ENCODE results near the gene ADAMTSL5. TPM values are rescaled to one million over a fixed set of nuclear protein-coding genes. Genes with fewer than 3 reads are reported as not detected.
"Not testable (repeated sequence)": the region's sequence is repeated elsewhere in the genome, so short reads cannot be mapped to it uniquely, and the experiment has no call there.

The ADAMTSL5 gene
- total RNA-seq, 1 experiment from 2014 or later: 1.6 TPM

DNA sequence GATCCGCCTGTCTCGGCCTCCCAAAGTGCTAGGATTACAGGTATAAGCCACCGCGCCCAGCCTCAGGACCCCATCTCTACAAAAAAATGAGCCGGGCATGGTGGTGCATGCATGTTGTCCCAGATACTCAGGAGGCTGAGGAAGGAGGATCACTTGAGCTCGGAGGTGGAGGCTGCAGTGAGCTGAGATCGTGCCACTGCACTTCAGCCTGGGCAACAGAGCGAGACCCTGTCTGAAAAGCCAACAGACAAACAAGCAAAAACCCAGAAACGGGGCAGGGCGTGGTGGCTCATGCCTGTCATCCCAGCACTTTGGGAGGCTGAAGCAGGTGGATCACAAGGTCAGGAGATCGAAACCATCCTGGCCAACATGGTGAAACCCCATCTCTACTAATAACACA lies 18.0 kb upstream of the ADAMTSL5 start:
- DNase-seq (ENCODE audit: low read depth): not testable (repeated sequence)

DNA sequence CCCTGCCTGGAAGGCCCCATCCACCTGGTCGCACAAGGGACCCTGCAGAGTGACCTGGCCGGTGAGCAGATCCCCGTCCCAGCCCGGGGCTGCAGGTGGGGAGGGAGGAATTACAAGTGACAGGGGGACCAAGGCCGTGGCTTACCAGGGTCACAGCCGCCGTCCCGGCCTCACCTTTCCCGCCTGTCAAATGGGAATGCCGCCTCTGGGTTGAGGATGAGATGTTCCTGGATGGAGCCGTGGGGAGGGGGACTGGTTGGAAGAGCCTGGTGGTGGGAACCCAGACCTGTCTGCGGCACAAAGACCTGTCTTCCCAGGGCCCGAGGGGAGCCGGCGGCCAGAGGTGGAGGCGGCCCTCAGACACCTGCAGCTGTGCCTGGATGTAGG lies 16.6 kb upstream of the ADAMTSL5 start:
- DNase-seq (ENCODE audit: low read depth): no peak

DNA sequence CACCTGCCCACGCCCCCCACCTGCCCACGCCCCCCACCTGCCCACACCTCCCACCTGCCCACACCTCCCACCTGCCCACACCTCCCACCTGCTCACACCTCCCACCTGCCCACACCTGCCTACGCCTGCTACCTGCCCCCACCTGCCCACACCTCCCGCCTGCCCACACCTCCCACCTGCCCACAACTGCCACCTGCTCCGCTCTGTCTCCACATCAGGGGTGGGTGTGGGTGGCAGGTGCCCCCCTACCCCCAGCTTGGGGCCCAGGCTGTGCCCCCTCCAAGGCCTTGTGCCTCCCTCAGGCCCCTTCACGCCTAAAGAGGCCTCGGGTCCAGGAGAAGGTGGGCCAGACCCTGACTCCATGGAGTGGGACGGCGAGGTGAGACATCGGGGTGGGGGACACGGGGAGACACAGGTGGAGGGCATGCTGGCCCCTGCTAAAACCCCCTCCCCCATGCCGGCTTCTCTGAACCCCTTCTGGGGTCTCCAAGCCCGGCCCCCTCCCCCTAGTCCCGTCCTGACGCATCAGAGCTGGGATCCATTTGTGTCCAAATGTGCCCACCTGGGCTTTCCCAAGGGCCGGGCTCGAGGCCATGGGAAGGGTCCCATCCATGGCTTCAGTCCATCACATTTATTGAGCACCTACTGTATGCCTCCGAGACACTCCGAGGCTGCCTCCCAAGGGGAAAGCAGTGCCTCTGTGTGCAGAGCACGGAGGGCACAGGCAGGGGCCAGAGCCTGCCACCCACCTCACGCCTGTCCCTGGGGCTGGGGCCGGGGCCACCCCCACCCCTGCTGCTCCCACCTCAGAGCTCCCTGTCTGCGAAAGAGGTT lies 16.0 kb upstream of the ADAMTSL5 start:
- DNase-seq (ENCODE audit: low read depth): no peak

DNA sequence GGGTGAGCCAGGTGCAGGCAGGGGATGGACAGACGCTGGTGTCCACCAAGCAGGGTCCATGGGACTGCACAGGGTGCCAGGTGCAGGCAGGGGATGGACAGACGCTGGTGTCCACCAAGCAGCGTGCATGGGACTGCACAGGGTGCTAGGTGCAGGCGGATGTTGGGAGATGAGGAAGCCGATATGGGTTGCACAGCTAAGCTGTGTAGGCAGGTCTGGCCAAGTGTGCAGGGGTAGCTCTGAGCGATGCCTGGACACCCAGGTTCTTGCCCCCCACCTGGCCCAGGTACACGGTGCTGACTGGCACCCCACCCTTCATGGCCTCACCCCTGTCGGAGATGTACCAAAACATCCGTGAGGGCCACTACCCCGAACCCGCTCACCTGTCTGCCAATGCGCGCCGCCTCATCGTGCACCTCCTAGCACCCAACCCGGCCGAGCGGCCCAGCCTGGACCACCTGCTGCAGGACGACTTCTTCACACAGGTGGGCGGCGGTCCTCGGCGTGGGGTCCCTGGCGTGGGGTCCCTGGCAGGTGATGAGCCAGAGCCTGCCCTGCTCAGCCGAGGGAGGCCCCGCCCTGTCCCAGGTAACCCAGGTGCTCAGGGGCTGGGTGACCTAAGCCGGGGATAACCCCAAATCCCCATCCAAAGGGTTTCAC lies 15.0 kb upstream of the ADAMTSL5 start:
- no peak for DNase-seq (ENCODE audit: low read depth)

DNA sequence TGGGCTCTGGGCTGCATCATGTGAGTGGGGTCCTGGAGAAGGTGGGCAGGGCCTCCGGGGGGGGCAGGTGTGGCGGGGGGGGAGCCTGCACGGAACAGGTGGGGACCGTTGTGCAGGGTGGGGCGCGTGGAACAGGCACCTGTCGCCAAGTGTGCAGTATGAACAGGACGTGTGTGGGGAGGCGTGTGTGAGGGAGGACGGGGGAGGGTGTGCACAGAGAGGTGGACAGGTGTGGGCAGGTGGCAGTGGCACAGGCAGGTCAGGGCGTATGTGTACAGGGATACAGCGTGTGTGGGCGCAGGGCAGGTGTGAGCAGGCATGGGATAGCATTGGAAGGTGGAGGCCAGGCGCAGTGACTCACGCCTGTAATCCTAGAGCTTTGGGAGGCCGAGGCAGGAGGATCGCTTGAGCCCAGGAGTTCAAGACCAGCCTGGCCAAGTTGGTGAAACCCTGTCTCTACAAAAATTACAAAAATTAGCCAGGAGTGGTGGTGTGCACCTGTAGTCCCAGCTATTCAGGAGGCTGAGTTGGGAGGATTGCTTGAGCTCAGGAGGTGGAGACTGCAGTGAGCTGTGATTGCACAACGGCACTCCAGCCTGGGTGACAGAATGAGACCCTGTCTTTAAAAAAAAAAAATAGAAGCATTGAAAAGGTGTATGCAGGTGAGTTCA lies 14.3 kb upstream of the ADAMTSL5 start:
- DNase-seq (ENCODE audit: low read depth): no peak

DNA sequence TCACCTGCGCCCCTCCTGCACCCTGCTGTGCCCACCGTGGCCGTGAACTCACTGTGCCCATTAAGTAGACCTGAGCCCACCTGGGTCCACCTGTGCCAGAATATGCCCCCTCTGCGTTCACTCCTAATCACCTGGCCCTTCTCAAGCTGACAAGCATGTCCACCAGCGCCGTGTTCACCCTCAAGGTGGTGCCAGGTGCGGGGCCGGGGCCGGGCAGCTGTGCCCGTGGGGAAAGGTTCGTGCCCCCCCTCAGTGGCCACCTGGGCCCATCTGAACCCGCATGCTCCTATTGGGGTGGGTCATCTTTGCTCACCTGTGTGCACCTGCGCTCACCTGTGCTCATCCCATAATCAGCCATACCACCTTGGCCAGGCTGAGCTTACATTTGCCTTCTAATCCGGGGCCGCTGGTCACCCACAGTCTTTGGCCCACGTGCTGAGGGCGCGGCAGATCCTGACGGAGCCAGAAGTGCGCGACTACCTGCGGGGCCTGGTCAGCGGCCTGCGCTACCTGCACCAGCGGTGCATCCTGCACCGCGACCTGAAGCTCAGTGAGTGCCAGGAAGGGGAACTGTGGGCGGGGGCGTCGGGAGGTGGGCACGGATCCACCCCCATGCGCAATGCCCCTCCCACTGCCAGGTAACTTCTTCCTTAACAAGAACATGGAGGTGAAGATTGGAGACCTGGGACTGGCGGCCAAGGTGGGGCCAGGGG lies 13.4 kb upstream of the ADAMTSL5 start:
- no peak for DNase-seq (ENCODE audit: low read depth)

DNA sequence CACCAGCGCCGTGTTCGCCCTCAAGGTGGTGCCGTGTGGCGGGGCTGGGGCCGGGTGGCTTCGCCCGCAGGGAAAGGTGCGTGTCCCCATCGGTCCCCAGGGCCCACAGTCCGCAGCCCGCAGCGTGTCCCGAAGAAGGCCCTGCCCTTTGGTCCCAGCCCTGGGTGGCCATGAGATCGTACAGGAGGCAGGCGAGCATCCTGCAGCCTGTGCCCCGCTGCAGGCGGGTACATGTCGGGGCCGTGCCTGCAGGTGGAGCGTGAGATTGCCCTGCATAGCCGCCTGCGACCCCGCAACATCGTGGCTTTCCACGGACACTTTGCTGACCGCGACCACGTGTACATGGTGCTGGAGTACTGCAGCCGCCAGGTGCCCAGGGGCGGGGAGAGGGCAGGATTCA lies 12.5 kb upstream of the ADAMTSL5 start:
- no peak for DNase-seq (ENCODE audit: low read depth)

DNA sequence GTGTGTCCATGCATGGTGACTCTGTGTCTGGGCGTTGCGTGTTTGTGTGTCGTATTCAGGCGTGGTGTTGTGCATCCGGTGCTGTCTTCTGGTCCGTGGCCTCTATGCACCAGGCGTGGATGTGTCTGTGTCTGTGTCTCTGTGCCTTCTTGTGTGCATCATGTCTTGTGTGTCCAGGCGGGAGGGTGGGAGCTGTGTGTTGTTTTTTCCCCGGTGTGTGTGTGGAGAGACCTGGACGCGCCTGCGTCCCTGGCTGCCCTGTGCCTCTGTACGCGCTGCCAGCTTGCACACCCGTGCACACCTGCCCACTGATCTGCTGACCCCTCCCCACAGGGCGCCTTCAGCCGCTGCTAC lies 12.1 kb upstream of the ADAMTSL5 start:
- DNase-seq (ENCODE audit: low read depth): no peak

DNA sequence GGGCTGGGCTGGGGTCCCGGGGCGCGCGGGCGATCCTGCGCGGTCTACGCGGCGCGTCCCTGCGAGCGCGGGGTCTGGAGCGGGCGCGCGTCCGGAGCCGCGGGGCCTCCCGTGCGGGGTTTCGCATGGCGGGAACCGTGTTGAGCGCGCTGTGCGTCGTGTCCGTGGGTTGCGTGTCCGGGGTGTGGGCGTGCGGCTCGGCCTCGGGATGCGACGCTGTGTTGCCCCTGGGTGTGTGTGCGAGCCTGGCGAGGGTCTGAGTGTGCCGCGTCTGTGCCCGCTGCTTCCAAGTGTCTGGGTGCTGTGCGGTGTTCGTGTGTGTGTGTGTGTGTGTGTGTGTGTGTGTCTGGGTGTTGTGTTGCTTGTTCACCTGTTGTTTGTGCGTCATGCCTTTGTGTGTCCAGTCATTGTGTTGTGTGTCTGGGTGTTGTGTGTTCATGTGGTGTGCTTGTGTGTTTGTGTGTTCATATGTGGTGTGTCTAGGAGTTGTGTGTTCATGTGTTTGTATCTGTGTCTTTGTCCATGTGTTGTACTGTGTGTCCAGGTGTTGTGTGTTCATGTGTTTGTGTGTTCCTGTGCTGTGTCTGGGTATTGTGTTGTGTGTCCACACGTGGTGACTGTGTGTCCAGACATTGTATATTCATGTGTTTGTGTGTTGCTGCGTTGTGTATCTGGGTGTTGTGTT lies 11.6 kb upstream of the ADAMTSL5 start:
- DNase-seq (ENCODE audit: low read depth): no peak

DNA sequence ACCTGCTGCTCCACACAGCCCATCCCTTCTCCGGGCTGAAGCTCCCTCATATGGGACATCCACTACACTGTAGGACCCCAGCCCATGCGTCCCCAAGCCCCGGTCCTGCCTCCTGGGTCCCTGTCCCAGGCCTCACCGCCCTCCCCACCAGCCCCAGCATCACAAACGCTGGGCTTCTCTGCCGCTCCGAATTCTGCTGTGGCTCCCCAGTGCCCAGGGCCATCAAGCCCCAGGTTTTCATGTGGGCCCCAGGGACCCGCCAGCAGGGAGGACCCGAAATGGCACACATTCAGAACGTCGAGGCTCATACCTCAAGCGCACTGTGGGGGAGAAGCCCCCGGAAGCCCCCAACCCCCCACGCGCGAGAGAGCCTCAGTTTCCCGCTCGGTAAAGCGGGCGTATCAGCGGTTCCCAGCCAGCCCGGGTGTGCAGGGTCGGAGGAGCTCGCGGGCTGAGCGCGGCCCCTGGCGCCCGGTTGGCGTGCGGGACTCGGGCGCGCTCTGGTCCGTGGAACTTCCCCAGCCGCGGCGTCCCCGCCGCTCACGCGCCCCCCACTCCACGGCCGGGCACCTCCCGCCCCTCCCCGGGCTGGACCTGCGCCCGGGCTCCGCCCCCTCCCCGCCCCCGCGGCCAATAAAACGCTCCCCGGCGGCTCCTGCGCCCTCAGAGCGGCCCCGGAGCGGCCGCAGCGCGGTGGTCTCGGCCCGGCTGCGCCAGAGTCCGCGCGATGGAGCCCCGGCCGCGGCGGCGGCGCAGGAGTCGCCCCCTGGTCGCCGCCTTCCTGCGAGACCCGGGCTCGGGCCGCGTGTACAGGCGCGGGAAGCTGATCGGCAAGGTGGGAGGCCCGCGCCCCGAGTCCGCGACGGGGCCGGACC lies 10.8 kb upstream of the ADAMTSL5 start, which contains the start of gene PLK5:
Gene PLK5 (plus strand): TSS at position 666 of the 875 bp plus-strand sequence. CDS start 2,920 bp downstream, outside the sequence.
- DNase-seq (ENCODE audit: low read depth): no peak

DNA sequence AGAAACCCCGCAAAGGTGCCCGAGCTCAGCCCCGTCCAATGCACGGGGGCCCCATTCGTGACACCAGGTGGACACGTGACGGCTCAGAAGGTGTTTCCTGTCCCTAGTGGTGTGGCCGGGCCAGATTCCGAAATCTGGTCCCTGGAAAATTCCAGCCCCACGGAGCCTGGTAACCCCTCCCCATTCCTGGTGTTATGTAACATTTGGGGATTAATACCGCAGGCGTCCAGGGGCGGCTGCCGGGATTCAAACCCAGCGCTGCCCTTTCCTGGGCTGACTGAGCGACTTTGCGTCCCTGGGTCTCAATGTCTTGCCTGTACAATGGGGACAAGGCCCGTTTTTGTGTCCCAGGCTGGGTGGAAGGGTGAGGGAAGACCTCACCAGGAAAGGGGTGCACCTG lies 10.0 kb upstream of the ADAMTSL5 start:
- DNase-seq (ENCODE audit: low read depth): no peak

DNA sequence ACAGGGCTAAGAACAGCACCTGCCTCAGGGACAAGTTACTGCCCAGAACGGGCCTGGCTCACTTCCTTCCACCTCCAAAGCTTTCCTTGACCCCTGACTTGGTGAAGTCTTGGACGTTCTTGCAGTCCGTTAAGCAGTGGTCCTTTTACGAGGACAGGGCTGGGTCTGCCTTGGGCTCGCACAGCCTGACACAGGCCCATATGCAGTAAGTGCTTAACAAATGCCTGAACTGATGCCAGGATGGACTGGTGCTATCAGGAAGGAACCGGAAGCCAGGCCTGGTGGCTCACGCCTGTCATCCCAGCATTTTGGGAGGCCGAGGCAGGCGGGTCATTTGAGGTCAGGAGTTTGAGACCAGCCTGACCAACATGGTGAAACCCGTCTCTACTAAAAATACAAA lies 9.2 kb upstream of the ADAMTSL5 start:
- no peak for DNase-seq (ENCODE audit: low read depth)

DNA sequence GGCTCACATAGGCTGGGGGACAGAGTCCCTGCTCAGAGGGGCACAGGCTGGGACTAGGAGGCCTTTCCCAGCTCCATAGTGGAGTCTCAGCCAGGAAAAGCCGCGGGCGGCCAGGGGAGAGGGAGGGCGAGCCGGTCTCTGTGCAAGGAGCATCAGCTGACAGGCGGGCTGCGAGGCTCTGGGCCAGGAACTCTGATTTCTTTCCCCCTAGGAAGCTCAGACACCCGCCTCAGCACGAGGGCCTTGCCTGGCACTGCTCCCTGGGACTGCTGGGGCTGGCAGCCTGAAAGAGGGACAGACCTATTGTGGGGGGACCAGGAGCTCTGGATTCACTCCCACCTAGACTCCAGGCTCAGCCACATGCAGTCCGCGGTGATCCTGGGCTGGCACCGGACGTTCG lies 8.8 kb upstream of the ADAMTSL5 start:
- peak; percentile 11 for DNase-seq (ENCODE audit: low read depth)

DNA sequence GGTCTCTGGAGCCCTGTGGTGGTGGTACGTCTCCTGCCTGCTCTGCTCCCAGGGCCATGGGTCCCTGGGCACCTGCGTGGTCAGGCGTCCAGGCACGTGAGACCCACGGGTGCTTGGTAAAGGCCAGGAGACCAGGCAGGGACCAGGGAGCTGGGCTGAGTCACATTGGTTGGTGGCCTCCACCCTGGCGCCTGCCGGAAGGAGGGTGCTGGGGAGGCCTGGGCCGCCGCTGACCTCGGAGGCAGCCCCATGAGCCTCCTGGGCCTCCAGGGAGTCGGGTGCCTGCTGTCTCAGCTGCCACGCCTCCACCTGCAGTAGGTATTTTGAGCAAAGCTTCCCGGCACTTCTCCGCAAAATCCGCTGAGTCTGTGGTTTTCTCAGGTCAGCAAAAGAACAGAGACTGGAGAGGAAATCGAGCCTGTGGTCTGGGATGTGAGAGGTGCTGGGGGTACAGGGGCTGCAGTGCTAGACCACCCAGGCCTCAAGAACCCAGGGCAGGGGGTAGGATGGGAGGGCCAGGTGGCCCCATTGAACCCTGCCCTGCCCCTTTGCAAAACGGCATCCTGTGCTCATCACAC lies 7.5 kb upstream of the ADAMTSL5 start:
- DNase-seq (ENCODE audit: low read depth): no peak

DNA sequence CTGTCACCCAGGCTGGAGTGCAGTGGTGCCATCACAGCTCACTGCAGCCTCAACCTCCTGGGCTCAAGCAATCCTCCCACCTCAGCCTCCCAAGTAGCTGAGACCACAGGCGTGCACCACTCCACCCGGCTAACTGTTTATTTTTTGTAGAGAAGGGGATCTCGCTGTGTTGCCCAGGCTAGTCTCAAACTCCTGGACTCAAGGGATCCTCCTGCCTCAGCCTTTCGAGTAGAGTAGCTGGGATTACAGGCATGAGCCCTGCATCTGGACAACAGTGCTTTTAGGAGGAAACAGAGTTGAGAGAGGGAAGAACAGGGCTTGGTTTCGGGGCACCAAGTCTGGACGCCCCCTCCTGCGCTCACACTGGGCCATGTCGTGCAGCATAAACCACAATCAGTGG lies 7.0 kb upstream of the ADAMTSL5 start:
- not testable (repeated sequence) for DNase-seq (ENCODE audit: low read depth)

DNA sequence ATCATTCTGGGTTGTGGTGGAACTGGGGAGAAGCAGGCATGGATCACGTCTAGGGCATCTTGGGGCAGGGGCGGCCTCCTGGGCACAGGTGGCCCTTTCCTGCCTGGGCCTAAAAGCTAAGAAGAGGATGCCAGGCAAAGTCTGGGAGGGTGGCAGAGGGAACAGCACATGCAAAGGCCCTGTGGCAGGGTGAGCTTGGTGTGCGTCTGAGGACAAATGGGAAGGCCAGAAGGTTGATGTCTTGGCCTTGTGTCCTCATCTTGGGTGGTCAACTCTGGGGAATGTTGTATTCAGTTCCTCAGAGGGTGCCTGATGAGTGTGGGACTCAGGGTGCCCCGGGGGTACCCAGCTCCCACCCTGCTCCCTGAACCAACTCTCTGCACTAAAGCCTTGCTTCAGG lies 5.7 kb upstream of the ADAMTSL5 start:
- no peak for DNase-seq (ENCODE audit: low read depth)

DNA sequence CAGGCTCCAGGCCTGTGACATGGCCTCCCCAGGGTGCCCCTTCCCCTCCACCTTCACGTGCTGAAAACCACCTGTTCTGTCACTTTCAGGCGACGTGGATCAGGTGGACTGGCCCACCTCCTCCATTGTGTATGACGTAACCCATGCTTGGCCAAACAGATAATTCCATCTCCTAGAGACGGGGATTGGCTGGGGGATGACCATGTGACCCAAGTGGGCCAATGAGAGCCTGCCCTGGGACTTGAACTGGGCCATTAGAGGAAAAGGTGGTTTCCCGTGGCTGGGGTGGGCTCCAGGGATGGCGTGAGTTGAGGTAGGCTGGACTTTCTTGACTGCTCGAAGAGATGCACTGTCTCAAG lies 3.6 kb upstream of the ADAMTSL5 start:
- no peak for DNase-seq (ENCODE audit: low read depth)

DNA sequence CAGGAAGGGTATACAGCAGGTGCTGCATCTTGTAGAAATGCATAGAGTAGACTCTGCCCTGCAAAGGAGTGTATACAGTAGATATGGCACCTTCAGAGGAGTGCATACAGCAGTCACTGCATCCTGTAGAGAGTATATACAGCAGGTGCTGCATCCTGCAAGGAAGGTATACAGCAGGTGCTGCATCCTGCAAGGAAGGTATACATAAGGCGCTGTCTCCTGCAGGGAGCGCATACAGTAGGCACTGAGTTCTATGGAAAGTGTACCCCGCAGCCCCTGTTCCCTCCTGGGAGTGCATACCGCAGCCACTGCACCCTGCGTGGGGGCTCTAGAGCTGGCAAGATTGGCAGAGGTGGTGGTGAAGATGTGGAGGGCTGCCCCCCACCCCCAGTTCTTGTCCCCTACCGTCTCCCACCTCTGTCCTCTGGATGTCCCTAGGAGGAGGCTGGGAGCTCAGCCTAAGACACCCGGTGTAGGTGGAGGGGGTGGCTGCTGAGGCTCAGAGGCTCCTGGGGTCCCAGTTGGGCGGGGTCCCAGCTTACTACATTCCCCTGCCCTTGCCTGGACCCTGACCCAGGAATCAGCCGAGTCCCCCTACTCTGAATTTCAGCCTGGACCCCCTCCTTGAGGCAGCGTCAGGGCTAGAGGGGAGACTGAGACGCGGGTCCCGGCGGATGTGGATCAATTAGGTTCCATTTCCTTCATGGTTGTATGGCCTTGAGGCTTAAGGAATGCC lies 2.3 kb upstream of the ADAMTSL5 start:
- DNase-seq (ENCODE audit: low read depth): no peak

DNA sequence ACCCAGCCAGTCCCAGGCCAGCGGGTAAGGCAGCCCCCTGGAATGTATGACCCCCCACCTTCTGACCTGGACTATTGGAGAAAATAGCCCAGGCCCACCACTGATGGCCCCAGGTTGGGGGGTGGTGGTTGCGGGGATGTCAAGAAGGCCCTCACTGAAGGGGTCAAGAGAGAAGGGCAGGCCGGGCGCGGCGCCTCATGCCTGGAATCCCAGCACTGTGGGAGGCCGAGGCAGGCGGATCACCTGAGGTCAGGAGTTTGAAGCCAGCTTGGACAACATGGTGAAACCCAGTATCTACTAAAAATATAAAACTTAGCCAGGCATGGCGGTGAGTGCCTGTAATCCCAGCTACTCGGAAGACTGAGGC lies 1.5 kb upstream of the ADAMTSL5 start:
- DNase-seq (ENCODE audit: low read depth): no peak

Data from RPMI7951 (cell line).